Measurements from ENCODE around the gene ANTXR2.
"Not testable (repeated sequence)": the region's sequence is repeated elsewhere in the genome, so short reads cannot be mapped to it uniquely, and the experiment has no call there.

The ANTXR2 gene

DNA sequence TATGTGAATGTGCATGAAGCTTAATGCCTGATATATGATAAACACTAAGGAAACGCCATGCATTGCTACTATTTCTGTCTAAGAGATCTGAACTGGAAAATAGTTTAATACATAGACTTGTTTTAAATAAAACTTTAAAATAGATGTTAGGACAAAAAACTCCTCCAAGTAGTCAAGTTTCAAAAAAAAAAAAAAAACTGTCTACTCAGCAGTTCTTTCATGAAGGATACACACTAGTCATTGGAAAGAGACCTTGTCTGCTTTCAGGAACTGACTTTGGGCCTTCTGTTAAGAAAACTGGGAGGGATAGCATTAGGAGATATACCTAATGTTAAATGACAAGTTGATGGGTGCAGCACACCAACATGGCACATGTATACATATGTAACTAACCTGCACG is 138.4 kb downstream of the ANTXR2 start:
- in situ Hi-C loops (cut with MboI; ENCODE audit: low sequenced_read_pairs), result no loop called here

GRCh38 chr4:79927931-79928330 is 145.1 kb downstream of the ANTXR2 start:
- in situ Hi-C loops (cut with MboI; ENCODE audit: low sequenced_read_pairs), result no loop called here

- in situ Hi-C loops (cut with MboI; ENCODE audit: low sequenced_read_pairs), result no loop called here
Observed at GRCh38 chr4:79923281-79923680, 149.7 kb downstream of the ANTXR2 start.

DNA sequence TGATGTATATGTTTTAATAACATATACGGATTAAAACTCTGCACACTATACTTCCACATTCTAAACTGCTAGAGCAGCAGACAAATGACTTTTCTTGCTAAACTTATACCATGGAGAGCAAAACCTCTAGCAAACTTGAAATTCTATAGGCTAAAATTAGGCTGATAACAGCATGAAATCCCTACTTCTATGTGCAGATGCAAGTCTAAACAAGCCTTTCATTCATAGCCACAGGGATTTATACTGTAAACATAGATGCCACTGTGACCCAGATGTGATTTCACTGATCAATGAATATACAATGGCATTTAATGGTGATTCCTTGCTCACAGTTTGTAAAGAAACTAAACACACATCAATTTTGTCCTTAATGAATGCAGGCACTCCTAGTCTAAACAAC is 151.0 kb downstream of the ANTXR2 start:
- in situ Hi-C loops (cut with MboI; ENCODE audit: low sequenced_read_pairs), result no loop called here

GRCh38 chr4:79920163-79920853 is 152.7 kb downstream of the ANTXR2 start:
- in situ Hi-C loops (cut with MboI; ENCODE audit: low sequenced_read_pairs), result no loop called here

- in situ Hi-C loops (cut with MboI; ENCODE audit: low sequenced_read_pairs), result no loop called here
Observed at GRCh38 chr4:79918292-79918691, 154.7 kb downstream of the ANTXR2 start.

DNA sequence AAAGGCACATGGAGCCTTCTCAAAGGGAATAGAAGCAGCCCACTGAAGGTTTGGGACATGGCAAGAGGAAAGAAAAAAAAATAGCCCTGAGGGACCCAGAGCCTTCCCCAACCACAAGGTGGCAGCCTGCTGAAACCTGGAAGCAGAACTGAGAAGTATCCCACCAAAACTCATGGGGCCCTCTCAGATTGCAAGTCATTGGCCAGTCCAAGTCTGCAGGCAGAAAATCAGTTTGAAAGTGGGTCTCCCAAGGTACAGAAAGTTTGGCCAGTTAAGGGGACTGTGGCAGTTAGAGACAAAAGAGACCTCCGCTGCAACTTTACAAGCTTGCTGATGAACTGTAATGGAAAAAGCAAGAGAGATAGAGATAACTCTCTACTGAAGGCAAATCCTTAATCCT is 155.8 kb downstream of the ANTXR2 start:
- in situ Hi-C loops (cut with MboI; ENCODE audit: low sequenced_read_pairs), result no loop called here

GRCh38 chr4:79915246-79915645 is 157.8 kb downstream of the ANTXR2 start:
- in situ Hi-C loops (cut with MboI; ENCODE audit: low sequenced_read_pairs), result no loop called here

- in situ Hi-C loops (cut with MboI; ENCODE audit: low sequenced_read_pairs), result no loop called here
Observed at GRCh38 chr4:79913581-79913980, 159.4 kb downstream of the ANTXR2 start.

- in situ Hi-C loops (cut with MboI; ENCODE audit: low sequenced_read_pairs), result no loop called here
Observed at GRCh38 chr4:79907001-79907400, 166.0 kb downstream of the ANTXR2 start.

DNA sequence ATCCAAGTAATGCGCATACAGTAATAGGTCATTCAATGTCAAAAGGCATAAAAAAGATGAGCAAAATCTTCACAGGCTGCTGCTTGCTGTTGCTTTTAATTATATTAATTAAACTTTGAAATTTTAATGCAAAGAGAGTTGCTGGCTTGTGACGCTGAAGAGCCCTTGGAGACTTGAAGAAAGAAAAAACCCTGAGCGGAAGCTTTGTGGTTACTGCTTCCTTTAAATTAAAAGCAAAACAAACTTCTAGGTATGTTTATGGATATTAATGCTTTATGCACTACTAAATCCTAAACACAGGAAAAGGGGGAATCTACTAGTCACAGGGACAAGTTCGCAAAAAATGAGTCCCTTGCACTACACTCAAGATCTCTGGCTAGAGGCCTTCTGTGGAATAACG is 166.7 kb downstream of the ANTXR2 start:
- in situ Hi-C loops (cut with MboI; ENCODE audit: low sequenced_read_pairs), result no loop called here

- in situ Hi-C loops (cut with MboI; ENCODE audit: low sequenced_read_pairs), result no loop called here
Observed at GRCh38 chr4:79905212-79905611, 167.8 kb downstream of the ANTXR2 start.

DNA sequence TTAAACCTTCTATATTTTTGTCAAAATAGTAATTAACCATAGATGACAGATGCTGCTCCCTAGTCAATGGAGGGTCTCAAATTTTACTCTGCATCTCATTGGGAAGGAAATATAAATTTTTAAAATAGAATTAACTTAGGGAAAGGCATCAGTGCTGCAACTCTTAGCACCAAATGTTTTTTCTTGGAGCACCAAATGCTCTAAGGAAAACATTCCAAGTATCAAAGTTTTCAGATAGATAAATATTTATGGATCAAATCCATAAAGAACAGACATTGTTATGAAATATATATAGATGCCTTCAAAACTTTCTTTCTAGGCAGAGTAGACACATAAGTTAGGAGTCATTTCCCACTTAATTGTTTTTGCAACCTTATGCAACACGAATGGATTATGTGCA is 168.7 kb downstream of the ANTXR2 start:
- in situ Hi-C loops (cut with MboI; ENCODE audit: low sequenced_read_pairs), result no loop called here

DNA sequence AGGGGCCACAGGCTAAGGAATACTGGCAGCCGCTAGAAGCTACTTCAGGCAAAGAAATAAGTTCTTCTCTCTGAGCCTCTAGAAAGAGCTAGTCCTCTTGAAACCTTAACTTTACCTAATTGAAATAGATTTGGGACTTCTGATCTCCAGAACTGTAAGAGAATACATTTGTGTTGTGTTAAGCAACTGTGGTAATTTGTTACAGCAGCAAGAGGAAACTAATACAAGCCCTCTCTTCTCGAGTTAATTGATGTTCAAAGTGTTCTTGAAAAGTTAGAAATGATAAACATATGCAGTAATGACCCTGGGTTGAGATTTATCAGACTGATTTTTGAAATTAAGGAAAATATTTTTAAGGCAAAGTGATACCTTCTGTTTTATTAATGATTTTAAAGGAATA is 172.8 kb downstream of the ANTXR2 start:
- in situ Hi-C loops (cut with MboI; ENCODE audit: low sequenced_read_pairs), result no loop called here

DNA sequence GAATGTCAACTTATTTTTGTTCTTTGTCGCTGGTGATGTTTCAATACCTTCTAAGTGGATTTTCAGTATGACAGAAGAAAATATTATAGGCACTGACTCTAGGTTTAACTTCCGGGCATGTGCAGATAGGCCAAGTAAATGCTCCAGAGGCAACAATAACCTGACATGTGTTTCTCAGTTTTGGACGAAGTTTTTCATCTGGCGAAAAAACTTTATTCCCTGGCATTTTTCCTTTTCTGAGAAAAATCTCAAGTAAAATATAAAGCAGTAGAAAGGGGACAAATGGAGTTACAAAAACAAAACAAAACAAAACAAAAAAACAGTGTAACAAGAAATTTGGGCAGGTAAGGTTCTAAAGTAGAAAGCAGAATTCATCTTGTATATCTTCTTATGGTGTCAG is 173.5 kb downstream of the ANTXR2 start:
- in situ Hi-C loops (cut with MboI; ENCODE audit: low sequenced_read_pairs), result no loop called here

GRCh38 chr4:79898055-79898454 is 175.0 kb downstream of the ANTXR2 start:
- in situ Hi-C loops (cut with MboI; ENCODE audit: low sequenced_read_pairs), result no loop called here

- in situ Hi-C loops (cut with MboI; ENCODE audit: low sequenced_read_pairs), result no loop called here
Observed at GRCh38 chr4:79897174-79897573, 175.9 kb downstream of the ANTXR2 start.

- in situ Hi-C loops (cut with MboI; ENCODE audit: low sequenced_read_pairs), result no loop called here
Observed at GRCh38 chr4:79893456-79893855, 179.6 kb downstream of the ANTXR2 start.

DNA sequence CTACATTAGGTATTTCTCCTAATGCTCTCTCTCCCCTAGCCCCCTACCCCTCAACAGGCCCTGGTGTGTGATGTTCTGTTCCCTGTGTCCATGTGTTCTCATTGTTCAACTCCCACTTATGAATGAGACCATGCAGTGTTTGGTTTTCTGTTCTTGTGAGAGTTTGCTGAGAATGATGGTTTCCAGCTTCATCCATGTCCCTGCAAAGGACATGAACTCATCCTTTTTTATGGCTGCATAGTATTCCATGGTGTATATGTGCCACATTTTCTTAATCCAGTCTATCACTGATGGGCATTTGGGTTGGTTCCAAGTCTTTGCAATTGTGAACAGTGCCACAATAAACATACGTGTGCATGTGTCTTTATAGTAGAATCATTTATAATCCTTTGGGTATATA is 184.0 kb downstream of the ANTXR2 start:
- in situ Hi-C loops (cut with MboI; ENCODE audit: low sequenced_read_pairs), result not testable (repeated sequence)

DNA sequence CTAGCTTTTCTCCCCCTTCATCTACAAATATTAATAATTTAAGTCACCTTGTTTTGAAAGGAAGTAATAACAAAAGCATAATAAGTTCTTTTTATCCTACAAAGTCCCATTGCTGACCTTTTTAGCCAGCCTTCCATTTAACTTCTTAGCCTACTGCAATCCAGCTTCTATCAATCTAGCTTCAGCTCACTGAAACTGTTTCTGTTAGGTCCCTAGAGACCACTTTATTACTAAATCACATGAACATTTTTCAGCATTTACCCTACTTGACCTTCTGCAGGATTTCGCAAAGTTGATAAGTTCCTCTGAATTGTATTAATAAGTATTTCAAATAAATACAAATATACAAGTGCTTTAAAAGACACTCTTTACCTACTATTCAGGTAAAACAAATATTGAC is 186.5 kb downstream of the ANTXR2 start:
- in situ Hi-C loops (cut with MboI; ENCODE audit: low sequenced_read_pairs), result no loop called here

DNA sequence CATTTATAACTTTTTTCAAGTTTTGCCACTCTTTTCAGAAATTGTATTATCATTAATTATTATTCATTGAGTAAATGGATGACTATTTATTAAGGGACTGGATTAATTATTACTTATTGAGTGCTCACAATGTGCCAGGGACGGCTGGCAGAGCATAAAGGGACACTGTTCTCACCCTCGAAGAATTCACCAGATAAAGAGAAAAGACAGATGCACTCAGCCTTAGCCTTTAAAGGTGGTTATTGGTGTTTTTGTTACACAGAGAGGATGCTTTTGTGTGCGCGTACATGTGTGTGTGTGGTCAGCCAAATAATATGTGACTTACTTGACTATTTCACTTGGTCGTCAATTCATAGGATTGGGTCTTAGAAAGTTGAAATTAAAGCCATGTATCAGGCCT is 187.0 kb downstream of the ANTXR2 start:
- in situ Hi-C loops (cut with MboI; ENCODE audit: low sequenced_read_pairs), result no loop called here

DNA sequence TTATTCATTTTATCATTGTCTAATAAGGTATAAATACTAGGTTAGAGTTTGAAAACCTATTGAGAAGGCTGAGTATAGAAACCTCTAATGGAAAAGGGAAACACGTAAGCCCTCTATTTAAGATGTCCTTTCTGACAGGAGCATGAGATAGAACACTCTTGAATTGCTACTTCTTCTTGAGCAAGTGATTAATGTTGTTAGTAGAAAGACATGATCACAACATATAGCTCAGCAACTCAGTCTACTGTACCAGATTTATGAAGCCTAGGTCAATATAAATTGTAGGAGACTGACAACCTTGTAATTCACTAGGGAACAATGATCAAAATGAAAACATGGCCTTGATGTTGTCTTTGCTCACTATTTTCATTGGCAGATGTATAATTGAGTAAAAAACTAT is 189.7 kb downstream of the ANTXR2 start:
- in situ Hi-C loops (cut with MboI; ENCODE audit: low sequenced_read_pairs), result no loop called here

DNA sequence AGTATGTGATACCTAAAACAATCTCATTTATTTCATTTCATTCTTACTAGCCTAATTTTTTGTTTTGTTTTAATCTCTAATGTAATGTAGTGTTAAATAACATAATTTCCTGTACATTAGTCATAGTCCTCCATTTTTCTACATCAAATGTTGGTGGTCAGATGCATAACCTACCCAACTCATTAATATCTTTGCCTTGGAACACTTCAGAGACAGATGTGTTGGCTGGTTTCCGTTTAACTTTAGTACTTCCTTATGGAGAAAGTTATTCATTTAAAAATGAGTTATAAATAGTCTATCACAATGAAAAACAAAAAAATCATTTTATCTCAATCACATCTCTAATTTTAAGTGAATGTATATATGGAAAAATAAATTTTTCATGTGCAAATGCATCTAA is 190.2 kb downstream of the ANTXR2 start:
- in situ Hi-C loops (cut with MboI; ENCODE audit: low sequenced_read_pairs), result no loop called here

All from HL-60/S4 (cell line).